HepG2 (cell line): ENCODE results near the gene RAI2. TPM values are rescaled to one million over a fixed set of nuclear protein-coding genes. Genes with fewer than 3 reads are reported as not detected.

ENCODE experiments used
- ATAC-seq: fragments of 200-7000 bp; cut with Tn5 transposase; 3 replicates; pipeline ENCODE4 v1.9.1; 2020; ENCODE audit warnings: mild to moderate bottlenecking, moderate library complexity
- BruUV-seq: library from RNA; stranded (reverse); fragments of 400-500 nt; replicated peaks from 2 replicates; lab custom pipeline; 2021; lab: Mats Ljungman, UMichigan
- CTCF ChIA-PET: fragments of 300-600 bp; formaldehyde crosslinking; extraction: SDS; loops from one replicate; lab custom pipeline; 2021; ENCODE audit warnings: low total read pairs, inconsistent platforms, low intra/inter-chr PET ratio; lab: Yijun Ruan, JAX
- POLR2A ChIA-PET: fragments of 350-600 bp; sonication (Branson Sonifier 250); formaldehyde crosslinking; loops from one replicate; lab custom pipeline; 2020; ENCODE audit warnings: antibody characterized with exemption, inconsistent platforms; lab: Yijun Ruan, JAX
- DNase-seq: peaks from one replicate; pipeline ENCODE4 v3.0.0-alpha.2; 2015; ENCODE audit warnings: low spot score
- FAIRE-seq: peaks from 3 replicates; lab custom pipeline; 2011; peaks lifted over from hg19 to GRCh38; lab: Jason Lieb, UNC
- H2AFZ ChIP-seq: one replicate; pipeline ENCODE4 v1.6.1; 2011; ENCODE audit warnings: low read length, inconsistent platforms
- H3K27ac ChIP-seq: fragments of 300-600 bp; 3 replicates; pipeline ENCODE4 v1.8.0; 2011; ENCODE audit warnings: mixed run types, mild to moderate bottlenecking, mixed read lengths, low read length, inconsistent platforms; ENCODE audit not compliant: insufficient read depth; ENCODE audit errors: extremely low read length
- H3K27me3 ChIP-seq, 2 experiments: fragments of 200-600 bp in 1 of 2; 2 replicates in 1 of 2; 3 replicates in 1 of 2; pipeline versions ENCODE4 v1.6.0 to v1.8.0; 2011; ENCODE audit warnings: low read length in 2 of 2, mild to moderate bottlenecking in 2 of 2, moderate library complexity in 2 of 2, inconsistent platforms in 1 of 2; ENCODE audit not compliant: insufficient read depth in 2 of 2, control insufficient read depth in 1 of 2
- H3K36me3 ChIP-seq, 2 experiments: fragments of 200-600 bp in 1 of 2; replicated peaks in 1 of 2; 2 replicates in 1 of 2; 3 replicates in 1 of 2; pipeline versions ENCODE4 v1.5.1 to v1.8.0; 2011; ENCODE audit warnings: low read length in 2 of 2, inconsistent platforms in 1 of 2; ENCODE audit not compliant: insufficient read depth in 2 of 2, control insufficient read depth in 1 of 2
- H3K4me1 ChIP-seq: 2 replicates; pipeline ENCODE4 v1.5.1; 2012; ENCODE audit warnings: low read length, inconsistent platforms; ENCODE audit not compliant: insufficient read depth
- H3K4me2 ChIP-seq: 2 replicates; pipeline ENCODE4 v1.6.0; 2011; ENCODE audit warnings: low read depth, low read length, inconsistent platforms
- H3K4me3 ChIP-seq, 3 experiments: fragments of 200-600 bp in 1 of 3; sonication (generic), shearing (Covaris generic) in 1 of 3; replicated peaks in 1 of 3; 2 replicates each; pipeline ENCODE4 v1.5.1; 2011 to 2016; ENCODE audit warnings: low read length in 3 of 3, inconsistent platforms in 2 of 3, low read depth in 2 of 3, mild to moderate bottlenecking in 2 of 3, control low read depth in 1 of 3, mixed read lengths in 1 of 3; ENCODE audit not compliant: insufficient read depth in 1 of 3
- H3K79me2 ChIP-seq: one replicate; pipeline ENCODE4 v1.6.1; 2011; ENCODE audit warnings: low read length, inconsistent platforms; ENCODE audit not compliant: insufficient read depth
- H3K9ac ChIP-seq: 2 replicates; pipeline ENCODE4 v1.6.0; 2011; ENCODE audit warnings: mild to moderate bottlenecking, low read depth, low read length, inconsistent platforms; ENCODE audit not compliant: insufficient read depth
- H3K9me3 ChIP-seq: 2 replicates; pipeline ENCODE4 v1.5.1; 2012; ENCODE audit warnings: mild to moderate bottlenecking, low read length
- H4K20me1 ChIP-seq: 2 replicates; pipeline ENCODE4 v1.6.0; 2011; ENCODE audit warnings: inconsistent platforms, mild to moderate bottlenecking, low read length, moderate library complexity; ENCODE audit not compliant: insufficient read depth
- ARHGAP35 ChIP-seq: sonication (generic); formaldehyde crosslinking; IDR thresholded peaks from 2 replicates; pipeline ENCODE4 v1.9.0; 2022; ENCODE audit warnings: mild to moderate bottlenecking, inconsistent platforms, moderate library complexity, missing genetic modification reagents, borderline replicate concordance
- FOXA1 ChIP-seq, 2 experiments: fragments of 450-650 bp in 1 of 2; sonication (generic) in 1 of 2; formaldehyde crosslinking in 1 of 2; IDR thresholded peaks; 2 replicates each; pipeline versions ENCODE4 v1.4.0 to v1.6.1; 2016 to 2020; ENCODE audit warnings: missing genetic modification reagents in 1 of 2
- NCOA5 ChIP-seq: sonication (generic); formaldehyde crosslinking; IDR thresholded peaks from 2 replicates; pipeline ENCODE4 v1.4.0; 2020; ENCODE audit warnings: missing genetic modification reagents
- RBM39 ChIP-seq: fragments of 200-400 bp; formaldehyde crosslinking; IDR thresholded peaks from one replicate; pipeline ENCODE4 v1.6.1; 2018; ENCODE audit warnings: antibody characterized with exemption, mild to moderate bottlenecking, low read depth, low read length; ENCODE audit not compliant: poor library complexity, severe bottlenecking
- ZNF552 ChIP-seq: sonication (generic); formaldehyde crosslinking; IDR thresholded peaks from 2 replicates; pipeline ENCODE4 v1.9.0; 2022; ENCODE audit warnings: missing genetic modification reagents, mild to moderate bottlenecking, borderline replicate concordance
- WGBS: methylation state at CpG from one replicate; pipeline ENCODE4 v1.1.6; 2017; ENCODE audit warnings: low lambda C conversion rate; 5-methylcytosine and 5-hydroxymethylcytosine counted together
- in situ Hi-C: cut with HindIII; loops from 2 replicates; pipeline ENCODE4 v1.10.0; 2017; ENCODE audit warnings: low pct_unique_long_range_greater_than_20kb; ENCODE audit not compliant: extremely low pct_ligation_motif_present
- intact Hi-C: fragments of 100-400 bp; cut with micrococcal nuclease; formaldehyde crosslinking; loops from one replicate; pipeline ENCODE4 v1.10.0; 2022; ENCODE audit not compliant: unreplicated experiment
- polyA plus RNA-seq, 8 experiments: library from polyadenylated mRNA; depleted of rRNA in 3 of 8; stranded (reverse) in 7 of 8; unstranded in 1 of 8; fragments of >200 nt; fragmentation: Illumina TruSeq in 4 of 8; extraction: Trizol in 4 of 8; gene quantifications; 2 replicates each; pipeline versions ENCODE4 v1.2.1 to v1.2.3, GENCODE V29; 2011 to 2016; ENCODE audit warnings: low read depth in 4 of 8, missing spikeins in 1 of 8, mixed read lengths in 1 of 8; ENCODE audit not compliant: insufficient read depth in 1 of 8
- total RNA-seq, 5 experiments: library from RNA; depleted of rRNA; stranded (reverse); fragments of >200 nt; fragmentation: Illumina TruSeq; extraction: Trizol; gene quantifications; 2 replicates each; pipeline ENCODE4 v1.2.3, GENCODE V29; 2016; ENCODE audit warnings: low read depth in 1 of 5
- TF ChIP-seq, protein P1 (sequence below): sonication (generic); formaldehyde crosslinking; IDR thresholded peaks from 2 replicates; pipeline ENCODE4 v1.4.0; 2020; ENCODE audit warnings: missing genetic modification reagents, borderline replicate concordance

The RAI2 gene
- total and polyA plus RNA-seq, 2 of the 13 experiments (the other 11 are each of a cell fraction or from before 2014, with no cell fraction given): not detected

DNA sequence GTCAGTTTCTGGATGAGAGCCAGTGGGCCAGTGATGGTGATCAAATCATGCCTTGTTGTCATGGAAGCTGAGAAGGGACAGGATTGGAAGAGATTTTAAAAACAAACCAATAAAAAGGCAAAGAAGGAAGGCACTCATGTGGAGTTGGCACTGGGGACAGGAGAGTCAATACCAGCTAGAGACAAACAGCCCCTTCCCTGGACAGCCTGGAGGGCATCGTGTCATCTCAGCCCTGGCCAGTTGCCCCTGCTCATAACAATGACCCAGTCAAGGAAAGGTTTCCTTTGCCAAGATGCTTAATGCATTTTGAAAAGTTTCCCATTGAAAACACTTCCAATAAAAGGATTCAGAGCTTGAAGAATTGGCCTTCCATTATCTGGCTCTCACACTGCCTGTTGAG, 68.3 kb downstream of the RAI2 start (continued):
- TF ChIP-seq RBM39 (no peak), ARHGAP35 (CRISPR knock-in tag) (no peak)
- TF ChIP-seq, protein P1, sequence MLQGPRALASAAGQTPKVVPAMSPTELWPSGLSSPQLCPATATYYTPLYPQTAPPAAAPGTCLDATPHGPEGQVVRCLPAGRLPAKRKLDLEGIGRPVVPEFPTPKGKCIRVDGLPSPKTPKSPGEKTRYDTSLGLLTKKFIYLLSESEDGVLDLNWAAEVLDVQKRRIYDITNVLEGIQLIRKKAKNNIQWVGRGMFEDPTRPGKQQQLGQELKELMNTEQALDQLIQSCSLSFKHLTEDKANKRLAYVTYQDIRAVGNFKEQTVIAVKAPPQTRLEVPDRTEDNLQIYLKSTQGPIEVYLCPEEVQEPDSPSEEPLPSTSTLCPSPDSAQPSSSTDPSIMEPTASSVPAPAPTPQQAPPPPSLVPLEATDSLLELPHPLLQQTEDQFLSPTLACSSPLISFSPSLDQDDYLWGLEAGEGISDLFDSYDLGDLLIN (CRISPR knock-in tag): no peak

DNA sequence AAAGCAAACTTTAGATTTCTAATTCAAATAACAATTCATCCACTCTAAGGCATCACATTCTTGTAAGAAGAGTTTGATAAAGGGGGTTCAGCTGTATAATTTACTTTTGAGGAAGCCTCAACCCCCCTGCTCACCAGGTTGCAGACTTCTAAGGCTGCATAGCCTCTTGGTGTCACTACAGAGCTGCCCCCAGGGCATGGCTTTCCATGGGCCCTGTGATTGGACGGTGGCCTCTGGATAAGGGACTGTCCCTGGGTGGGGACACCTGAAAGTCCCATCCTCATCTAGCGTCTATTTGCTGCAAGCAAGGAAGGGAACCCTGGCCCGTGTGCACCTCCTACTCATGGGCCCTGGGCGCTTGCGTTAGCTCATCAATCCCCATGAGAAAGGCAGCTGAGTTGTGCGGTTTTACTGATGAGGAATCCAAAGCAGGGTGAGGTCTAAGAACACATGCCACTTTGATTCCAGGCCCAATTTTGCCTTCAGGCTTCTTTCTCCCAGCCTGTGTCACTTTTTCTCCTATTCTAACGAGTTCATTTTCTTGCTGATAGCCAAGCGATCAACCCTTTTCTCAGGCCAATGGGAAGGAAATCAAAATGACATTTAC, 72.0 kb downstream of the RAI2 start:
- H2AFZ ChIP-seq: no peak overlapping the region
- no peak overlapping the region for H3K9ac ChIP-seq
- CTCF ChIA-PET: no interaction called here
- no peaks in the 10 kb centered on the region for H3K36me3 ChIP-seq
- 31% methylated on average over 3 of the region's 8 CpGs for WGBS
- H4K20me1 ChIP-seq: no peaks in the 10 kb centered on the region
- H3K79me2 ChIP-seq: no peaks in the 10 kb centered on the region
- DNase-seq (no peak), ATAC-seq (no peak), FAIRE-seq (no peak)
- no TSS peak for BruUV-seq
- no peaks in the 10 kb centered on the region; the same call in 1 of the 2 replicates for H3K4me1 ChIP-seq
- no peaks in the 10 kb centered on the region for H3K27me3 ChIP-seq
- intact Hi-C loops: no loop called here
- TF ChIP-seq ZNF552: no peak
- TF ChIP-seq FOXA1 (IDR thresholded peaks at IDR 0.05): no peak
- TF ChIP-seq FOXA1 (CRISPR knock-in tag; IDR thresholded peaks at IDR 0.05): no peak
- no peak for TF ChIP-seq NCOA5
- POLR2A ChIA-PET: no interaction called here
- in situ Hi-C loops: no loop called here
- H3K27ac ChIP-seq: no peak overlapping the region
- no peak overlapping the region for H3K4me3 ChIP-seq
- H3K9me3 ChIP-seq: no peaks in the 10 kb centered on the region
- H3K4me2 ChIP-seq: no peak overlapping the region
